GM12878 (cell line): ENCODE measurements around the gene MAGI2. TPM values are rescaled to one million over a fixed set of nuclear protein-coding genes. Genes with fewer than 3 reads are reported as not detected.

Experiments
- ATAC-seq: fragments of 200-7000 bp; cut with Tn5 transposase; 3 replicates; pipeline ENCODE4 v1.9.1; 2020; ENCODE audit warnings: mild to moderate bottlenecking, moderate library complexity
- BruUV-seq: library from RNA; stranded (reverse); fragments of 400-500 nt; replicated peaks from 2 replicates; lab custom pipeline; 2021; lab: Mats Ljungman, UMichigan
- CTCF ChIA-PET: fragments of 300-600 bp; sonication (Branson Sonifier 250); formaldehyde crosslinking; extraction: SDS; loops from one replicate; lab custom pipeline; 2021; ENCODE audit warnings: inconsistent platforms; lab: Yijun Ruan, JAX
- POLR2A ChIA-PET: fragments of 350-600 bp; formaldehyde crosslinking; extraction: SDS; loops from one replicate; lab custom pipeline; 2021; ENCODE audit warnings: inconsistent platforms; lab: Charles Lee
- RAD21 ChIA-PET: fragments of 300-600 bp; sonication (Branson Sonifier 250); formaldehyde crosslinking; loops from one replicate; lab custom pipeline; 2023; ENCODE audit warnings: antibody characterized with exemption; ENCODE audit not compliant: unreplicated experiment; lab: Charles Lee
- SMC1A ChIA-PET: fragments of 300-600 bp; sonication (Branson Sonifier 250); formaldehyde crosslinking; loops from one replicate; lab custom pipeline; 2023; ENCODE audit not compliant: unreplicated experiment, uncharacterized antibody; lab: Charles Lee
- DNase-seq: peaks from one replicate; pipeline ENCODE4 v3.0.0-alpha.2; 2011; ENCODE audit warnings: low read depth, low spot score
- FAIRE-seq: peaks from 3 replicates; lab custom pipeline; 2011; peaks lifted over from hg19 to GRCh38; lab: Jason Lieb, UNC
- H2AFZ ChIP-seq: 2 replicates; pipeline ENCODE4 v1.6.0; 2011; ENCODE audit warnings: low read depth, low read length, control low read depth; ENCODE audit not compliant: control insufficient read depth
- H3K27ac ChIP-seq: 2 replicates; pipeline ENCODE4 v1.5.1; 2011; ENCODE audit warnings: control low read depth; ENCODE audit not compliant: control insufficient read depth, insufficient read depth
- H3K27me3 ChIP-seq, 2 experiments: replicated peaks in 1 of 2; 2 replicates each; pipeline versions ENCODE4 v1.6.0 to v1.6.1; 2011; ENCODE audit warnings: low read length in 1 of 2; ENCODE audit not compliant: control insufficient read depth in 2 of 2, insufficient read depth in 2 of 2
- H3K36me3 ChIP-seq, 2 experiments: 2 replicates each; pipeline ENCODE4 v1.5.1; 2011; ENCODE audit warnings: low read length in 1 of 2; ENCODE audit not compliant: control insufficient read depth in 2 of 2, insufficient read depth in 2 of 2
- H3K4me1 ChIP-seq: 2 replicates; pipeline ENCODE4 v1.6.1; 2011; ENCODE audit warnings: mild to moderate bottlenecking, low read length, moderate library complexity, mixed read lengths; ENCODE audit not compliant: control insufficient read depth, insufficient read depth
- H3K4me2 ChIP-seq: 2 replicates; pipeline ENCODE4 v1.6.0; 2011; ENCODE audit warnings: control low read depth; ENCODE audit not compliant: control insufficient read depth, insufficient read depth
- H3K4me3 ChIP-seq: fragments of 200-600 bp; sonication (generic); 2 replicates; pipeline ENCODE4 v1.5.1; 2016
- H3K79me2 ChIP-seq: 2 replicates; pipeline ENCODE4 v1.6.0; 2011; ENCODE audit warnings: low read length; ENCODE audit not compliant: control insufficient read depth, insufficient read depth
- H3K9ac ChIP-seq: 2 replicates; pipeline ENCODE4 v1.8.0; 2011; ENCODE audit warnings: low read length, control low read depth, mixed read lengths; ENCODE audit not compliant: control insufficient read depth, insufficient read depth
- H3K9me3 ChIP-seq: replicated peaks from 3 replicates; pipeline ENCODE4 v1.5.1; 2011; ENCODE audit warnings: mild to moderate bottlenecking, low read length; ENCODE audit not compliant: control insufficient read depth, insufficient read depth
- H4K20me1 ChIP-seq: 2 replicates; pipeline ENCODE4 v1.6.0; 2011; ENCODE audit not compliant: control insufficient read depth, insufficient read depth
- DPF2 ChIP-seq: fragments of 450-650 bp; IDR thresholded peaks from 2 replicates; pipeline ENCODE4 v1.6.1; 2017; ENCODE audit warnings: mild to moderate bottlenecking
- FOS ChIP-seq: IDR thresholded peaks from 3 replicates; pipeline ENCODE4 v1.6.1; 2011; ENCODE audit warnings: borderline replicate concordance; ENCODE audit not compliant: insufficient read length; ENCODE audit errors: extremely low read depth
- HCFC1 ChIP-seq: fragments of 150-350 bp; IDR thresholded peaks from 2 replicates; pipeline ENCODE4 v1.6.1; 2014; ENCODE audit warnings: low read length
- HDAC6 ChIP-seq: fragments of 200-600 bp; sonication (generic); IDR thresholded peaks from one replicate; pipeline ENCODE4 v1.8.0; 2017; ENCODE audit warnings: antibody characterized with exemption; ENCODE audit not compliant: unreplicated experiment
- LARP7 ChIP-seq: fragments of 450-650 bp; IDR thresholded peaks from 2 replicates; pipeline ENCODE4 v1.6.1; 2017; ENCODE audit warnings: mild to moderate bottlenecking
- MAX ChIP-seq: IDR thresholded peaks from 2 replicates; pipeline ENCODE4 v1.6.1; 2012; ENCODE audit warnings: low read depth, low read length, improper control_type of control experiment
- MTA3 ChIP-seq: IDR thresholded peaks from 2 replicates; pipeline ENCODE4 v1.6.1; 2012; ENCODE audit warnings: low read length, inconsistent platforms, borderline replicate concordance
- MXI1 ChIP-seq: fragments of 150-350 bp; IDR thresholded peaks from 2 replicates; pipeline ENCODE4 v1.6.1; 2011; ENCODE audit warnings: low read depth, mild to moderate bottlenecking, inconsistent platforms, low read length, improper control_type of control experiment
- NBN ChIP-seq: fragments of 450-650 bp; IDR thresholded peaks from 2 replicates; pipeline ENCODE4 v1.6.1; 2016
- POLR2A ChIP-seq: IDR thresholded peaks from 2 replicates; pipeline ENCODE4 v1.6.1; 2011; ENCODE audit warnings: low read depth, mild to moderate bottlenecking, low read length
- POU2F2 ChIP-seq: IDR thresholded peaks from 3 replicates; pipeline ENCODE4 v1.6.1; 2011; ENCODE audit warnings: low read depth, mild to moderate bottlenecking, low read length, borderline replicate concordance
- RBBP5 ChIP-seq: fragments of 200-600 bp; sonication (generic); conservative IDR thresholded peaks from 2 replicates; pipeline ENCODE4 v1.6.1; 2016
- RUNX3 ChIP-seq: IDR thresholded peaks from 2 replicates; pipeline ENCODE4 v1.6.1; 2012; ENCODE audit warnings: low read length, inconsistent platforms
- STAT3 ChIP-seq: IDR thresholded peaks from 2 replicates; pipeline ENCODE4 v1.6.1; 2011; ENCODE audit warnings: low read depth, low read length, improper control_type of control experiment
- YY1 ChIP-seq: IDR thresholded peaks from 2 replicates; pipeline ENCODE4 v1.6.1; 2011; ENCODE audit warnings: low read depth, mild to moderate bottlenecking, low read length
- ZBTB33 ChIP-seq: fragments of 450-650 bp; IDR thresholded peaks from 2 replicates; pipeline ENCODE4 v1.6.1; 2017; ENCODE audit warnings: mild to moderate bottlenecking
- ZBTB4 ChIP-seq: fragments of 450-650 bp; formaldehyde crosslinking; IDR thresholded peaks from 2 replicates; pipeline ENCODE4 v1.4.0; 2022; ENCODE audit warnings: mild to moderate bottlenecking, moderate library complexity
- ZNF207 ChIP-seq: fragments of 450-650 bp; IDR thresholded peaks from 2 replicates; pipeline ENCODE4 v1.6.1; 2014; ENCODE audit warnings: antibody characterized with exemption, mild to moderate bottlenecking, borderline replicate concordance
- WGBS: methylation state at CpG from one replicate; pipeline ENCODE4 v1.1.6; 2016; ENCODE audit warnings: low lambda C conversion rate; ENCODE audit not compliant: insufficient replicate concordance, insufficient coverage; ENCODE audit errors: missing lambda C conversion rate; 5-methylcytosine and 5-hydroxymethylcytosine counted together
- in situ Hi-C: fragments of 300-500 bp; cut with MboI; formaldehyde crosslinking; loops from 9 replicates; pipeline ENCODE4 v1.14.3; 2018; ENCODE audit warnings: mixed read lengths
- intact Hi-C: fragments of 100-400 bp; cut with micrococcal nuclease; formaldehyde crosslinking; loops from one replicate; pipeline ENCODE4 v1.14.2; 2022; ENCODE audit not compliant: unreplicated experiment
- polyA plus RNA-seq, 11 experiments: library from polyadenylated mRNA; depleted of rRNA in 4 of 11; unstranded in 6 of 11; stranded (reverse) in 5 of 11; fragments of >200 nt; fragmentation: Nextera tagmentation in 4 of 11; fragmentation: Illumina TruSeq in 1 of 11; extraction: Ambion mirVana in 4 of 11; extraction: Trizol in 1 of 11; gene quantifications; 1 replicate in 1 of 11; 2 replicates in 10 of 11; pipeline versions ENCODE4 v1.2.1 to v1.2.3, GENCODE V29; 2011 to 2016; ENCODE audit warnings: inconsistent platforms in 2 of 11, missing spikeins in 2 of 11, low read depth in 1 of 11
- total RNA-seq, 4 experiments: library from RNA; depleted of rRNA in 3 of 4; stranded (reverse); fragments of >200 nt in 3 of 4; fragmentation: Illumina TruSeq in 1 of 4; extraction: Trizol in 1 of 4; gene quantifications; 2 replicates each; pipeline versions ENCODE4 v1.2.1 to v1.2.3, GENCODE V29; 2013 to 2021

MAGI2 gene
- total and polyA plus RNA-seq, 10 of the 15 experiments (the other 5 are each of a cell fraction or from before 2014, with no cell fraction given), result 0.01 to 0.31 (median 0.05) TPM; not detected in 2

GRCh38 chr7:79320741-79321473 is 132.6 kb downstream of the MAGI2 start:
- RAD21 ChIA-PET, result no interaction called here
- CTCF ChIA-PET, result no interaction called here
- Histone ChIP-seq H3K79me2 (no peaks in the 10 kb centered on the region), H3K4me3 (no peak overlapping the region), H3K27ac (no peak overlapping the region), H3K9ac (no peak overlapping the region), H4K20me1 (no peaks in the 10 kb centered on the region), H3K36me3 (no peaks in the 10 kb centered on the region), H2AFZ (no peak overlapping the region), H3K9me3 (no peaks in the 10 kb centered on the region), H3K4me2 (no peak overlapping the region), H3K27me3 (no peaks in the 10 kb centered on the region), H3K4me1 (no peaks in the 10 kb centered on the region)
- ATAC-seq, result no peak
- in situ Hi-C loops, result no loop called here
- DNase-seq, result no peak
- intact Hi-C loops, result no loop called here
- WGBS, result 0% methylated on average over 2 of the region's 2 CpGs
- POLR2A ChIA-PET, result no interaction called here
- SMC1A ChIA-PET, result no interaction called here
- no peak for TF ChIP-seq ZNF207
- no peak for TF ChIP-seq HCFC1
- no peak for TF ChIP-seq POLR2A
- TF ChIP-seq POU2F2, result no peak
- TF ChIP-seq FOS, result no peak
- TF ChIP-seq STAT3, result no peak
- no peak for TF ChIP-seq LARP7
- TF ChIP-seq MXI1, result no peak
- no peak for TF ChIP-seq HDAC6
- no peak for TF ChIP-seq DPF2
- no peak for TF ChIP-seq ZBTB4 (CRISPR knock-in tag)
- TF ChIP-seq NBN, result no peak
- TF ChIP-seq RUNX3, result no peak
- no peak for TF ChIP-seq YY1
- TF ChIP-seq RBBP5, result no peak
- no peak for TF ChIP-seq ZBTB33
- no peak for TF ChIP-seq MTA3
- no peak for TF ChIP-seq MAX
- no peak for FAIRE-seq
- BruUV-seq, result no TSS peak
